Lower lobe of right lung (tissue), 2 donors: ENCODE data around the gene PAN3. TPM values are rescaled to one million over a fixed set of nuclear protein-coding genes. Genes with fewer than 3 reads are reported as not detected.

Experiments
- ATAC-seq, 2 donors: fragments of 200-7000 bp; cut with Tn5 transposase; one replicate each; pipeline ENCODE4 v1.9.1; 2020 to 2022; ENCODE audit warnings: mild to moderate bottlenecking in 2 of 2, moderate library complexity in 2 of 2
- DNase-seq: peaks from one replicate; pipeline ENCODE4 v3.0.0-alpha.2; 2020
- H3K27ac ChIP-seq: fragments of 200-600 bp; one replicate; pipeline ENCODE4 v1.8.0; 2022
- H3K27me3 ChIP-seq: fragments of 200-600 bp; one replicate; pipeline ENCODE4 v1.8.0; 2022; ENCODE audit warnings: low read depth
- H3K36me3 ChIP-seq: fragments of 200-600 bp; one replicate; pipeline ENCODE4 v1.8.0; 2022; ENCODE audit warnings: mild to moderate bottlenecking
- H3K4me1 ChIP-seq: fragments of 200-600 bp; one replicate; pipeline ENCODE4 v1.8.0; 2022
- H3K4me3 ChIP-seq: fragments of 200-600 bp; one replicate; pipeline ENCODE4 v1.8.0; 2022; ENCODE audit warnings: mild to moderate bottlenecking
- H3K9me3 ChIP-seq: fragments of 200-600 bp; one replicate; pipeline ENCODE4 v1.8.0; 2022
- CTCF ChIP-seq: fragments of 200-600 bp; IDR thresholded peaks from one replicate; pipeline ENCODE4 v1.8.0; 2022; ENCODE audit warnings: antibody characterized with exemption, mild to moderate bottlenecking
- intact Hi-C: fragments of 100-400 bp; cut with DNase I; formaldehyde crosslinking; loops from one replicate; pipeline ENCODE4 v1.11.0; 2022
- total RNA-seq: library from RNA; stranded (reverse); fragmentation: NEBNext Ultra II Directional; extraction: Animal tissue kit (Norgen Biotek cat#: 25700); gene quantifications from one replicate; pipeline ENCODE4 v1.2.1, GENCODE V29; 2021
- donor health status: DM: no; HTN: yes; CAD: no; lungs with severe emphysema.

The PAN3 gene
- total RNA-seq, 1 donor from 2014 or later = 36.2 TPM

GRCh38 chr13:28301839-28302238 lies 163.5 kb downstream of the PAN3 start:
- TF ChIP-seq CTCF = no peak
- Histone ChIP-seq H3K4me1 (no peaks in the 10 kb centered on the region), H3K4me3 (no peak overlapping the region), H3K36me3 (no peaks in the 10 kb centered on the region), H3K27me3 (no peaks in the 10 kb centered on the region), H3K9me3 (no peaks in the 10 kb centered on the region), H3K27ac (no peak overlapping the region)
- ATAC-seq = no peak
- intact Hi-C loops = no loop called here
- no peak for DNase-seq

- intact Hi-C loops = no loop called here
- no peak for ATAC-seq
Measured at GRCh38 chr13:28306325-28306724, 168.0 kb downstream of the PAN3 start.

GRCh38 chr13:28313579-28313978 lies 175.2 kb downstream of the PAN3 start:
- H3K4me1 ChIP-seq = peaks cover 6% of the 10 kb centered on the region
- no peak for DNase-seq

More at GRCh38 chr13:28306325-28306724, 168.0 kb downstream of the PAN3 start:
- Histone ChIP-seq H3K27me3 (no peaks in the 10 kb centered on the region), H3K4me3 (no peak overlapping the region), H3K27ac (no peak overlapping the region), H3K36me3 (peaks cover 8% of the 10 kb centered on the region), H3K4me1 (no peaks in the 10 kb centered on the region), H3K9me3 (no peaks in the 10 kb centered on the region)
- no peak for DNase-seq
- no peak for TF ChIP-seq CTCF

DNA sequence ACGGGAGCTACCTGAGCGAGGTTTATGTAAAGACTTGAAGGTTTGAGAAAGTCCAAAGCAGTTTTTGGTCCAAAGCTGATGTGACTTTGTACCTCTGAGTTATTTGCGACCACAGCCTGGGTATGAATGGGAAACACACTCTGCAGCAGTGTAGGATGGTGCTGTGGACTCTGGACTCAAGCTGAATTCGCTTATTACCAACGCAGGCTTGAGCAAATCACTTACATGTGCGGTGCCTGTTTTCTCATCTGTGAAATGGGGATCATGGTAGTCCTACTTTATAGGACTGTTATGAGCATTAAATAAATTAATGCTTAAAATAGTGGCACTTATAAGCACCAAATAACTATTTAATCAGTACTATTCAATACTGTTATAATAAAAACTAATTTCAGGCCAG lies 176.5 kb downstream of the PAN3 start:
- TF ChIP-seq CTCF = no peak
- H3K36me3 ChIP-seq = peaks cover 3% of the 10 kb centered on the region
- H3K4me1 ChIP-seq = peaks cover 6% of the 10 kb centered on the region
- intact Hi-C loops = no loop called here
- no peak overlapping the region for H3K27ac ChIP-seq
- DNase-seq (no peak), ATAC-seq (no peak)
- H3K4me3 ChIP-seq = no peak overlapping the region
- H3K9me3 ChIP-seq = no peaks in the 10 kb centered on the region
- no peaks in the 10 kb centered on the region for H3K27me3 ChIP-seq

More at GRCh38 chr13:28313579-28313978, 175.2 kb downstream of the PAN3 start:
- H3K9me3 ChIP-seq = no peaks in the 10 kb centered on the region
- intact Hi-C loops = no loop called here
- no peak overlapping the region for H3K27ac ChIP-seq
- ATAC-seq = no peak
- TF ChIP-seq CTCF = peak; percentile 21
- H3K4me3 ChIP-seq = no peak overlapping the region
- peaks cover 3% of the 10 kb centered on the region for H3K36me3 ChIP-seq
- no peaks in the 10 kb centered on the region for H3K27me3 ChIP-seq

- no peak for TF ChIP-seq CTCF
- intact Hi-C loops = no loop called here
- Histone ChIP-seq H3K27me3 (no peaks in the 10 kb centered on the region), H3K27ac (no peak overlapping the region), H3K4me1 (peaks cover 6% of the 10 kb centered on the region), H3K9me3 (no peaks in the 10 kb centered on the region), H3K36me3 (no peaks in the 10 kb centered on the region), H3K4me3 (no peak overlapping the region)
- ATAC-seq (peak in 1 of 2 donors; percentile 18), DNase-seq (no peak)
Measured at GRCh38 chr13:28316129-28316528, 177.8 kb downstream of the PAN3 start.

- Histone ChIP-seq H3K27ac (no peak overlapping the region), H3K36me3 (no peaks in the 10 kb centered on the region), H3K4me1 (peaks cover 9% of the 10 kb centered on the region), H3K9me3 (no peaks in the 10 kb centered on the region), H3K4me3 (no peak overlapping the region), H3K27me3 (no peaks in the 10 kb centered on the region)
- ATAC-seq (no peak), DNase-seq (no peak)
- TF ChIP-seq CTCF = no peak
- intact Hi-C loops = no loop called here
Measured at GRCh38 chr13:28316836-28317235, 178.5 kb downstream of the PAN3 start.
